Endodermal cell (in vitro differentiated cells): Measurements from ENCODE around the gene SLC25A6. TPM values are rescaled to one million over a fixed set of nuclear protein-coding genes. Genes with fewer than 3 reads are reported as not detected.

ENCODE experiments used
- DNase-seq: peaks from one replicate; pipeline ENCODE4 v3.0.0-alpha.2; 2017
- H3K27ac ChIP-seq: 2 replicates; pipeline ENCODE4 v1.5.1; 2013; ENCODE audit warnings: mild to moderate bottlenecking, low read depth, low read length, moderate library complexity
- H3K27me3 ChIP-seq: 2 replicates; pipeline ENCODE4 v1.6.1; 2013; ENCODE audit warnings: mild to moderate bottlenecking, low read length, moderate library complexity; ENCODE audit not compliant: insufficient read depth, control insufficient read depth, poor library complexity, severe bottlenecking
- H3K36me3 ChIP-seq: 2 replicates; pipeline ENCODE4 v1.7.0; 2013; ENCODE audit warnings: mild to moderate bottlenecking, low read length, moderate library complexity; ENCODE audit not compliant: control insufficient read depth, insufficient read depth
- H3K4me1 ChIP-seq: one replicate; pipeline ENCODE4 v1.7.0; 2013; ENCODE audit warnings: low read length; ENCODE audit not compliant: control insufficient read depth, insufficient read depth
- H3K4me3 ChIP-seq: 2 replicates; pipeline ENCODE4 v1.5.1; 2013; ENCODE audit warnings: mild to moderate bottlenecking, low read length, moderate library complexity
- H3K9ac ChIP-seq: 2 replicates; pipeline ENCODE4 v1.6.1; 2013; ENCODE audit warnings: mild to moderate bottlenecking, low read length, moderate library complexity; ENCODE audit not compliant: poor library complexity, severe bottlenecking; ENCODE audit errors: extremely low read depth
- H3K9me3 ChIP-seq: 2 replicates; pipeline ENCODE4 v1.6.1; 2013; ENCODE audit warnings: mild to moderate bottlenecking, low read length, moderate library complexity; ENCODE audit not compliant: control insufficient read depth
- H3K27ac Mint-ChIP-seq: 2 replicates; pipeline ENCODE4 v1.8.0; 2020; ENCODE audit warnings: mixed read lengths
- H3K27me3 Mint-ChIP-seq: 2 replicates; pipeline ENCODE4 v1.8.0; 2021; ENCODE audit warnings: mild to moderate bottlenecking, mixed read lengths; ENCODE audit not compliant: insufficient read depth
- H3K36me3 Mint-ChIP-seq: 2 replicates; pipeline ENCODE4 v1.8.0; 2020; ENCODE audit warnings: low read depth, mixed read lengths
- H3K4me1 Mint-ChIP-seq: 2 replicates; pipeline ENCODE4 v1.8.0; 2020; ENCODE audit warnings: mixed read lengths
- H3K4me3 Mint-ChIP-seq: 2 replicates; pipeline ENCODE4 v1.8.0; 2020; ENCODE audit warnings: mild to moderate bottlenecking, moderate library complexity, mixed read lengths
- H3K9me3 Mint-ChIP-seq: 2 replicates; pipeline ENCODE4 v1.8.0; 2020; ENCODE audit warnings: mild to moderate bottlenecking, mixed read lengths
- CTCF ChIP-seq: fragments of 200-600 bp; sonication (generic); conservative IDR thresholded peaks from 2 replicates; pipeline ENCODE4 v1.5.0; 2021; ENCODE audit warnings: antibody characterized with exemption, mild to moderate bottlenecking
- WGBS, 2 experiments: methylation state at CpG; one replicate each; pipeline versions ENCODE4 v1.1.5 to v1.1.7; 2013; ENCODE audit warnings: missing lambda C conversion rate in 2 of 2, mixed read lengths in 1 of 2; ENCODE audit not compliant: insufficient coverage in 1 of 2, insufficient read length in 1 of 2; 5-methylcytosine and 5-hydroxymethylcytosine counted together
- total RNA-seq, 2 donors: library from RNA; stranded (reverse); fragmentation: NEBNext Ultra II Directional in 1 of 2; extraction: Animal tissue kit (Norgen Biotek cat#: 25700) in 1 of 2; gene quantifications; 2 replicates in 1 of 2; 3 replicates in 1 of 2; pipeline ENCODE4 v1.2.1, GENCODE V29; 2021

The SLC25A6 gene
- total RNA-seq, 2 donors from 2014 or later: 424 to 429 TPM

DNA sequence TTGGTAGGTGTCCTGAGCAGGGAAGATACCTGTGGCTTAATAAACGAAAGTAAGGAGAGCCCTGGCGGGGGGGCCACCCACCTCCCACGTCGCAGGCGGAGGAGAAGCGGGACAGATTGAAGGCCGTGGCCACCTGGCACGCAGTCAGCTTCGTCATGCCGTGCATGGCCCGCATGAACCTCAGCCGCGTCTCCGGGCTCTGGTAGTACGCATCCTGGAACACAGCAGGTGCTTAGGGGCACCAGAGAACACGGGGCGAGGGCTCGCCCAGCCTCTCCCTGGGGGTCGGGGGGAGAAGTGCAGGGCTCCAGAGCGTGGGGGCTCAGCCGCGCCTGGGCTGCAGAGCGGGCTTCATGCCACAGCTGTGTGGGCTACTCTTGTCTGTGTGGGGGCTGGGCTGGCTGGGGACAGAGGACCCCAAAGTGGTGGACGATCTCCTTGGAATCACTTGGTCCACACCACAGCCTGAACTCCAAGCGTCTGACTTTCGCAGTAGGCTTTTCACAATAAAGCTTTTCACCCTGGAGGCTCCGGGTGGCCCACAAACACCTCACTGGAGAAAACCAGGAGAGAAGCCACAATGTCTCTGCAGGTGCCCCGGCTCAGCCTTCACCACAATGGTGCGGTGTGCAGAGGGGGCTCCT is 27.1 kb upstream of the SLC25A6 start:
- H3K27ac Mint-ChIP-seq: no peak overlapping the region
- Histone ChIP-seq H3K4me3 (no peak overlapping the region), H3K36me3 (peaks cover 57% of the 10 kb centered on the region), H3K27me3 (no peaks in the 10 kb centered on the region), H3K27ac (no peak overlapping the region), H3K9ac (no peak overlapping the region), H3K9me3 (peaks cover 35% of the 10 kb centered on the region), H3K4me1 (no peaks in the 10 kb centered on the region)
- peaks cover 59% of the 10 kb centered on the region for H3K36me3 Mint-ChIP-seq
- peaks cover 12% of the 10 kb centered on the region for H3K4me1 Mint-ChIP-seq
- no peak overlapping the region for H3K4me3 Mint-ChIP-seq
- H3K9me3 Mint-ChIP-seq: peaks cover 32% of the 10 kb centered on the region
- WGBS, 2 experiments: 89 to 95% methylated on average over 17 to 29 of the region's 29 CpGs
- no peak for TF ChIP-seq CTCF
- DNase-seq: no peak
- no peaks in the 10 kb centered on the region for H3K27me3 Mint-ChIP-seq

GRCh38 chrX:1417921-1418771 is 26.2 kb upstream of the SLC25A6 start:
- TF ChIP-seq CTCF: no peak
- peaks cover 60% of the 10 kb centered on the region for H3K36me3 Mint-ChIP-seq

DNA sequence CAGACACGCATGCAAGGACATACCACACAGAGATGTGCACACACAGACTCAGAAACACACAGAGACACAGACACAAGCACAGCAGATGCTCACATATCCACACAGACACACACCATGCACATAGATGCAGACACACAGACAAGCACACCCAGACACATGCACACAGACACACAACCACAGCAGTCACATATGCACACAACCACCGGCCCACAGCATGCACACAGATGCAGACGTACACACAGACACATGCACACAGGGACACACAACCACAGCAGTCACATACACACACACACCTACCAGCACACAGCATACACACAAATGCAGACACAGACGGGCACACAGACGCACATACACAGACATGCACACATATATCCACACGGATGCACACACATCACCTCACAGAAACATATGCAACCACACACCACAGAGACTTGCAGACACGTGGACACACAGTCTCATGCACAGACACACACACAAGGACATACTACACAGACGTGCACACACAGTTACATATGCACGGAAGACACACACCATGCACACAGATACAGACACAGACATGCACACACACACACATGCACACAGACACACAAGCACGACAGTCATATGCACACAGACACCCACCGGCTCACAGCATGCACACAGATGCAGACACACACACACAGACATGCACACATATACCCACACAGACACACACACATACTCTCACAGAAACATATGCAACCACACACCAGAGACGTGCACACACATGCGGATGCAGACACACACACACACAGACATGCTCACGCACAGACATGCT is 25.2 kb upstream of the SLC25A6 start:
- WGBS, 2 experiments: 65 to 83% methylated on average over 7 to 14 of the region's 14 CpGs
- no peak for DNase-seq
- Histone ChIP-seq H3K9ac (no peak overlapping the region), H3K36me3 (peaks cover 59% of the 10 kb centered on the region), H3K9me3 (peaks cover 18% of the 10 kb centered on the region), H3K4me1 (no peaks in the 10 kb centered on the region), H3K4me3 (no peak overlapping the region), H3K27ac (no peak overlapping the region), H3K27me3 (no peaks in the 10 kb centered on the region)
- no peak overlapping the region for H3K27ac Mint-ChIP-seq
- H3K4me3 Mint-ChIP-seq: no peak overlapping the region
- peaks cover 12% of the 10 kb centered on the region for H3K4me1 Mint-ChIP-seq
- H3K27me3 Mint-ChIP-seq: no peaks in the 10 kb centered on the region
- peaks cover 59% of the 10 kb centered on the region for H3K36me3 Mint-ChIP-seq
- no peak for TF ChIP-seq CTCF
- H3K9me3 Mint-ChIP-seq: peaks cover 14% of the 10 kb centered on the region

More at GRCh38 chrX:1417921-1418771, 26.2 kb upstream of the SLC25A6 start:
- Histone ChIP-seq H3K9me3 (peaks cover 27% of the 10 kb centered on the region), H3K4me1 (no peaks in the 10 kb centered on the region), H3K4me3 (no peak overlapping the region), H3K9ac (no peak overlapping the region), H3K27me3 (no peaks in the 10 kb centered on the region), H3K36me3 (peaks cover 61% of the 10 kb centered on the region), H3K27ac (no peak overlapping the region)
- Mint-ChIP-seq H3K27ac (no peak overlapping the region), H3K4me1 (peaks cover 12% of the 10 kb centered on the region), H3K4me3 (no peak overlapping the region), H3K27me3 (no peaks in the 10 kb centered on the region), H3K9me3 (peaks cover 24% of the 10 kb centered on the region)
- no peak for DNase-seq
- WGBS, 2 experiments: 91 to 92% methylated on average over 16 to 19 of the region's 20 CpGs
